ENCODE measurements around the gene CDH22.

The CDH22 gene

GRCh38 chr20:46265539-46265938, 42.8 kb downstream of the CDH22 start:
- no peak for DNase-seq

GRCh38 chr20:46264391-46265266, 43.7 kb downstream of the CDH22 start:
- DNase-seq = peak; percentile 24

- DNase-seq = no peak
These were observed 46.6 kb downstream of the CDH22 start for GRCh38 chr20:46261456-46262253.

GRCh38 chr20:46260936-46261454, 47.3 kb downstream of the CDH22 start:
- DNase-seq = no peak

GRCh38 chr20:46260480-46260879, 47.8 kb downstream of the CDH22 start:
- DNase-seq = no peak

- no peak for DNase-seq
These were observed 48.9 kb downstream of the CDH22 start for GRCh38 chr20:46259260-46259859.

- DNase-seq = no peak
These were observed 50.4 kb downstream of the CDH22 start for GRCh38 chr20:46257887-46258286.

GRCh38 chr20:46256293-46256692, 52.0 kb downstream of the CDH22 start:
- DNase-seq = no peak

GRCh38 chr20:46255440-46256104, 52.7 kb downstream of the CDH22 start:
- DNase-seq = peak; percentile 79

GRCh38 chr20:46253391-46253790, 54.9 kb downstream of the CDH22 start:
- peak; percentile 31 for DNase-seq

GRCh38 chr20:46252352-46253091, 55.8 kb downstream of the CDH22 start:
- no peak for DNase-seq

GRCh38 chr20:46251211-46251673, 57.1 kb downstream of the CDH22 start:
- no peak for DNase-seq

- no peak for DNase-seq
These were observed 57.5 kb downstream of the CDH22 start for GRCh38 chr20:46250772-46251171.

- DNase-seq = no peak
These were observed 58.6 kb downstream of the CDH22 start for GRCh38 chr20:46249671-46250070.

GRCh38 chr20:46246559-46246958, 61.7 kb downstream of the CDH22 start:
- DNase-seq = no peak

- DNase-seq = no peak
These were observed 64.3 kb downstream of the CDH22 start for GRCh38 chr20:46243707-46244628.

GRCh38 chr20:46242390-46242789, 65.9 kb downstream of the CDH22 start:
- no peak for DNase-seq

- DNase-seq = no peak
These were observed 67.4 kb downstream of the CDH22 start for GRCh38 chr20:46240881-46241280.

GRCh38 chr20:46240065-46240464, 68.2 kb downstream of the CDH22 start:
- no peak for DNase-seq

- no peak for DNase-seq
These were observed 70.6 kb downstream of the CDH22 start for GRCh38 chr20:46237736-46238135.

- no peak for DNase-seq
These were observed 71.1 kb downstream of the CDH22 start for GRCh38 chr20:46237227-46237626.
